Erythroblast (primary cell): ENCODE measurements around the gene ZC4H2.
"Not testable (repeated sequence)": the region's sequence is repeated elsewhere in the genome, so short reads cannot be mapped to it uniquely, and the experiment has no call there.

ENCODE experiments used
- DNase-seq, 2 experiments: peaks; one replicate each; lab custom pipeline; 2025; lab: John Stamatoyannopoulos, UW
- GATA1 ChIP-seq: IDR thresholded peaks from 2 replicates; pipeline ENCODE4 v1.6.1; 2011; ENCODE audit warnings: low read depth, mild to moderate bottlenecking, control low read depth, low read length, moderate library complexity
- POLR2A ChIP-seq: IDR thresholded peaks from 2 replicates; pipeline ENCODE4 v1.6.1; 2011; ENCODE audit warnings: mild to moderate bottlenecking, low read length

ZC4H2 gene

DNA sequence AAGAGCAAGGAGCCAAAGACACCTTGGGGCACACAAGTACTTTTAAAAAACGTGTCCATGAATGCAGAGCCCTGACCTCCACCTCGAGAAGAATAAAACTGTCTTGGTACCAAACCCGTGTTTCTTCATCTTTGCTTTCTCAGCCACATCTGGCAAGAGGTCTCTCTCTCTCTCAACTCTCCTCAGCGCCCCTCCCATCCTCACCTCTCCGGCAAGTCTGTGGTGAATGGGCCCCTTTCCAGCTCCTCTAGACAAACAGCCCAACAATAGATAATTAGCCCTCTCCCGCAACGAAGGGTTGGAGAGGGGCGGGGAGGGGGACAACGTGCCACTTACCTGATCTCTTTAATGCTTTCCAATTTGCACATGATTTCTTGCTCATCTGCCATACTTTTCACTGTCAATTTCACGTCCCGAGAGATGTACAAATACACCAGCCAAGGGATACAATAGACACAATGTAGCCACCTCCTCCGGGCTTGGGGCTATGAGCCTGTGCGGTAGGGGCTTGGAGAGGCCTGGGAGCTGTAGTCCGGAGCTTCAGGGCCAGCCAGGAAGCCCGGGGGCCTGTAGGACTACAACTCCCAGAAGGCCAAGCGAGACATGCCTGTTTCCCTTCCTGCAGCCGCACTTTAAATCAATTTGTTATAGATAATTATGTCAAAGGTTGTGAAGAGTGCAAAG is at the start of gene ZC4H2:
Gene ZC4H2 (minus strand): TSS at position 462 of the 684 bp plus-strand sequence. CDS start 73 bp downstream, at position 389.
- peak; percentile 30 to 42 for DNase-seq
- TF ChIP-seq GATA1 (no peak), POLR2A (no peak)

DNA sequence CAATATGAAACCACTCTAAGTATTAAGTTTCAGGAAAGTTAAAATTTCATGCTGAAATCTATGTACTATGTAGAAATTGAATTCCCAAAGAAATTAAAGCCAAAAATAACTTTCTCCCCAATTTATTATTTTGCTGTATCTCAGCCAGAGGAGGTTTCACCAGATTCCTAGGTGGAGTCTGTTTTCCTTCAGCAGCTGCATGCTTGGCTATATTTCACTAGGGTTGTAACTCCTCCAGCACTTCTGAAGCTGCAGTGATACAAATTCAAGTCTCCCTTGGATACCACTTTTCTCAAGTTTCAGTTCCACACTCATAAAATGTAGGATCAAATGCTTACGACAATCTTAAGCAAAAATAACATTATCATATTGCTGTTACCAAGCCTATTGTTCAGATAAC is 41.2 kb upstream of the ZC4H2 start:
- no peak for DNase-seq
- no peak for TF ChIP-seq POLR2A
- TF ChIP-seq GATA1: no peak

DNA sequence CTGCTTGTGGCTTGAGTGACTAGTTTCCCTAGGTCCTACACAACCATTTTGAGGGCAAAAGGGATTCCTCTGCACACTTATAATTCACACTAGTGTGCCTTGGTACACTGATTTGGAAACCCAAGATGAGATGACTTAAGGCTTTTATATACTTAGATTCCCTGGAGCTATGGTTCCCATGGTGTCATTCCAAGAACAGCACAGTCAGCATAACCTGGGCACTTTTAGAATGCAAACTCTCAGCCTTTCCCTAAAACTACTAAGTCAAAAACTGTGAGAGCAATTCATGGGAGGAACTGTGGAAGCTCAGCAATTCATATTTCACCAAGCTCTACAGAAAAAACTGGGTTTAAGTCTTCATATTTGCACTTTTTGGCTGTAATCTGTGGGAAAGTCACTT is 38.0 kb upstream of the ZC4H2 start:
- DNase-seq: no peak
- no peak for TF ChIP-seq GATA1
- no peak for TF ChIP-seq POLR2A

GRCh38 chrX:65009459-65009858 is 33.2 kb upstream of the ZC4H2 start:
- DNase-seq: no peak

GRCh38 chrX:65002208-65002607 is 26.0 kb upstream of the ZC4H2 start:
- DNase-seq: not testable (repeated sequence)

More at GRCh38 chrX:65009459-65009858, 33.2 kb upstream of the ZC4H2 start:
- TF ChIP-seq POLR2A (no peak), GATA1 (no peak)

GRCh38 chrX:64996805-64997204 is 20.6 kb upstream of the ZC4H2 start:
- no peak for DNase-seq
- TF ChIP-seq POLR2A (no peak), GATA1 (no peak)

- no peak for TF ChIP-seq POLR2A
- TF ChIP-seq GATA1: no peak
Observed at GRCh38 chrX:64994131-64994798, 18.0 kb upstream of the ZC4H2 start.

DNA sequence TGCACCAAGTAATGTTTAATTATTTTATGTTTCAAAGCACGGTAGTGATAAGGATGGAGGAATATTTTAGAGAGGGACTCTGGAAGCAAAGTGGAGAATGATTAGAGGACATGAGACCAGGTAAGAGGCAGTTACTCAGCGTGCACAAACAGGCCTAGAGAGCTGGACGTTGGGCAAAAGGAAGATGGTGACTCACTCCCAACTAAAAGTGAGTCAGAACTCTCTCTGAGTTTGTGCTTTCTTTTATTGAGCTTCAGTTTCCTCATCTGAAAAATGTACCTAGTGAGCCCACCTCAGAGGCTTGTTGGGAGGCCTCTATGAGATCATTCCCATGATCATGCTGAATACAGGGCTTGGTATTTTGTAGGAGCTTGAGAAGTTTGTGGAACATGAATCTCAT is 1.6 kb upstream of the ZC4H2 start:
- DNase-seq: no peak

More at GRCh38 chrX:64994131-64994798, 18.0 kb upstream of the ZC4H2 start:
- no peak for DNase-seq

DNA sequence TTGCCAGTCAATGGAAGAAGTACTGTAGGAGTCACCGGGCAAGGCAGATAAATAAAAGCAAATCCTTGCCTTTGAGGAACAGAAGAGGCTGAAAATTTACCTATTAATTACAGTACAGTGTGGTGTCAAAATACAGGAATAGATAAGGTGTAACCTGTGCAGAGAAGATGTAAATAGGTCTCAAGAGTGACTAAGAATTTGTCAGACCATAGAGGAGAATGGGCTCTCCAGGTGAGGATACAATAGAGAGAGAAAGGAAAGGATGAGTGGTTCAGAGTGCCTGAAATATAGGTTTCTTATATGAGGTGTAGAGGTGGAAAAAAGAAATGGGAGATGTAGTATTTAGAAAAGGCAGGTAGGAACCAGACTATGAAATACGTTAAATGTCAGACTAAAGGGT is 801 bp upstream of the ZC4H2 start:
- no peak for DNase-seq
- no peak for TF ChIP-seq GATA1
- no peak for TF ChIP-seq POLR2A

More for the DNA sequence above, 1.6 kb upstream of the ZC4H2 start:
- TF ChIP-seq GATA1: no peak
- no peak for TF ChIP-seq POLR2A

GRCh38 chrX:64976673-64977040 is 407 bp upstream of the ZC4H2 start:
- TF ChIP-seq POLR2A (no peak), GATA1 (no peak)
- DNase-seq: no peak

DNA sequence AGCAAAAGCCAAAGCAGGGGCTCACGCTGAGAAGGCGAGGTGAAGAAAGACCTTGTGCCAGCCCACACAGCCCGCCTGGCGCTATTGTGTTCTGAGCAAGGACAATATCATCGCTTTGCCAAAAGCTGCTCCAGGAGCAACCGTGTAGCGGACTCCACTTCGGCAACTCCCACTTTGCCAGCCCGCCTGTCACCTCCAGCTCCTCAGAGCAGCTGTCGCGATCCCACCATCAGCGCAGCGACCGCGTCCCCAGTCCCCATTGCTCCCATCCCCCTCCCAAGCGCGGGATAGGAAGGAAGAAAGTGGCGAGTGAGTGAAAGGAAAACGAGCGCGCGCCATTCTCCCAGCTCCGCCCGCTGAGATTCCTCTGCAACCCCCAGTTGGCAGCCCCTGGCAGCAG is 759 bp downstream of the ZC4H2 start:
- peak in 1 of 2 experiments; percentile 0 for DNase-seq
- no peak for TF ChIP-seq POLR2A
- TF ChIP-seq GATA1: no peak

DNA sequence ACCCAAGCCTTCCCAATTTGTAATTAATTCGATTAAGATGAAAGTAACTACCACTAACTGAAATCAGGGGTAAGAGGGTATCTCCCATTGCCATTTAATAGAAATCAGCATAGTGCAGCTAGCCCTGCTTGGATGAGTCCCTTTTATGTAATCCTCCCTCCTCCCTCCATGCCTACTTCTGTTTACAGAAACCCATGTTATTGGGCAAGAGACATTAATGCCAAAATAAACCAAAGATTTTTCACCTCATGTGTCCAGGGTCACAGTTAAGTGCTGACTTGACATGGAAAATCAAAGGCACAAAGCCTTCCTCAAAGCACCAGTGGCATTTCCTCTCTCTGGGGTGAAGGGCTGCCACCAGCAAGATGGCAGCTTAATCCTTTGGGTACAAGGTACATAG is 50.8 kb downstream of the ZC4H2 start:
- no peak for DNase-seq
- TF ChIP-seq POLR2A: no peak
- no peak for TF ChIP-seq GATA1

DNA sequence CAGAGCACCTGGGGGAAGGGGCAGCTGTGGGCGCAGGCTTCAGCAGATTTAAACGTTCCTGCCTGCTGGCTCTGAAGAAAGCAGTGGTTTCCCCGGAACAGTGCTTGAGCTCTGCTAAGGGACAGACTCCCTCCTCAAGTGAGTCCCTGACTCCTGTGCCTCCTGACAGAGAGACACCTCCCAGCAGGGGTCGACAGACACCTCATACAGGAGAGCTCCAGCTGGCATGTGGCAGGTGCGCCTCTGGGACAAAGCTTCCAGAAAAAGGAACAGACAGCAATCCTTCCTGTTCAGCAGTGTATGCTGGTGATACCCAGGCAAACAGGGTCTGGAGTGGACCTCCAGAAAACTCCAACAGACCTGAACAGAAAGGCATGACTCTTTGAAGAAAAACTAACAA is 68.1 kb downstream of the ZC4H2 start:
- TF ChIP-seq GATA1 (no peak), POLR2A (no peak)
- DNase-seq: no peak

GRCh38 chrX:64894454-64895038 is 81.7 kb downstream of the ZC4H2 start:
- no peak for TF ChIP-seq GATA1
- TF ChIP-seq POLR2A: no peak
- DNase-seq: peak; percentile 24 to 43
